Ovary (tissue), 3 donors: ENCODE results near the gene TASP1.

Source experiments
- CTCF ChIP-seq, 3 donors: fragments of 450-650 bp in 2 of 3; fragments of 200-600 bp in 1 of 3; IDR thresholded peaks; one replicate each; pipeline versions ENCODE4 v1.5.1 to v1.8.0; 2016 to 2022; ENCODE audit warnings: antibody characterized with exemption in 3 of 3, mild to moderate bottlenecking in 1 of 3
- POLR2A ChIP-seq: fragments of 450-650 bp; IDR thresholded peaks from one replicate; pipeline ENCODE4 v1.6.1; 2017; ENCODE audit warnings: antibody characterized with exemption, mild to moderate bottlenecking, moderate library complexity
- donor health status: DM: no; HTN: no; CAD: no.

- TF ChIP-seq CTCF (IDR thresholded peaks at IDR 0.05) (no peak), POLR2A (no peak)
Measured at GRCh38 chr20:13392391-13392790, 246.3 kb downstream of the TASP1 start.
